ENCODE results near the gene CALML4. TPM values are rescaled to one million over a fixed set of nuclear protein-coding genes. Genes with fewer than 3 reads are reported as not detected.
A peak's percentile ranks its signal among the peaks of the same experiment; 100 is the strongest.
"Not testable (repeated sequence)": the region's sequence is repeated elsewhere in the genome, so short reads cannot be mapped to it uniquely, and the experiment has no call there.

The CALML4 gene
- total RNA-seq, 1 donor from 2014 or later: 12.1 TPM

- H3K4me1 Mint-ChIP-seq (ENCODE audit: low read depth): peaks cover 26% of the 10 kb centered on the region
Observed at GRCh38 chr15:68209735-68210408, 4.7 kb upstream of the CALML4 start.

DNA sequence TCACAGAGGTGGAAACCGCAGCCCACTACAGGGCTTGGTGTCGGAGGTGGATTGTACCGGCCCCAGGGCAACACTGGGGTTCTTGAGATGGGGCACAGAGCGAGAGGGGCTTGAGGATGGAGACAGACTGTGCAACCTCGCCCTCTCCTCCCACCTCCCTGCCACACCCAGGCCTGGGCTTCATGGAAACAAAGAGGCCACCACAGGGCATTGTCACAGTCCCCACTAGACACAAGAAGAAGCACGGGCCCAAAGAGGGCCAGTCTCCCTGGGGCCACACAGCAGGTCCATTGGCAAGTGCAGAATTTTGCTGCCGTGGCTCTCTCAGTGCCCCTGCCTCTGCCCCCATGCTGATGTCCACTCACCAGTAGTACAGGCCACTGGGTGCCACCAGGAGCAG lies 4.1 kb upstream of the CALML4 start:
- H3K36me3 Mint-ChIP-seq (ENCODE audit: low read depth): peaks cover 19% of the 10 kb centered on the region
- no peak overlapping the region for H3K4me3 Mint-ChIP-seq (ENCODE audit: low read depth)
- peak overlapping the region; percentile 64 for H3K27ac Mint-ChIP-seq
- intact Hi-C loops (cut with micrococcal nuclease): loop anchor here (1.0 to 2.0 kb wide), 2 partner anchors 25 to 154 kb away; partner anchors contain the start of gene PIAS1
- peaks cover 27% of the 10 kb centered on the region for H3K4me1 Mint-ChIP-seq (ENCODE audit: low read depth)
- DNase-seq (ENCODE audit: low spot score): no peak
- no peaks in the 10 kb centered on the region for H3K27me3 Mint-ChIP-seq (ENCODE audit: low read depth)
- H3K9me3 Mint-ChIP-seq: no peaks in the 10 kb centered on the region

More at GRCh38 chr15:68209735-68210408, 4.7 kb upstream of the CALML4 start:
- Mint-ChIP-seq H3K27ac (peak overlapping the region; percentile 64), H3K27me3 (ENCODE audit: low read depth) (no peaks in the 10 kb centered on the region), H3K9me3 (no peaks in the 10 kb centered on the region), H3K36me3 (ENCODE audit: low read depth) (peaks cover 19% of the 10 kb centered on the region), H3K4me3 (ENCODE audit: low read depth) (peak overlapping the region; percentile 6)
- no peak for DNase-seq (ENCODE audit: low spot score)
- intact Hi-C loops (cut with micrococcal nuclease): loop anchor here (1.0 to 2.0 kb wide), 3 partner anchors 26 to 347 kb away; partner anchors contain the start of gene PIAS1

GRCh38 chr15:68208636-68209240 lies 3.6 kb upstream of the CALML4 start:
- peak overlapping the region; percentile 64 for H3K27ac Mint-ChIP-seq
- peaks cover 27% of the 10 kb centered on the region for H3K4me1 Mint-ChIP-seq (ENCODE audit: low read depth)
- H3K27me3 Mint-ChIP-seq (ENCODE audit: low read depth): no peaks in the 10 kb centered on the region
- intact Hi-C loops (cut with micrococcal nuclease): loop anchor here (1.0 to 2.0 kb wide), 2 partner anchors 24 to 154 kb away; partner anchors contain the start of gene PIAS1
- peak overlapping the region; percentile 14 for H3K4me3 Mint-ChIP-seq (ENCODE audit: low read depth)
- peaks cover 16% of the 10 kb centered on the region for H3K36me3 Mint-ChIP-seq (ENCODE audit: low read depth)
- no peak for DNase-seq (ENCODE audit: low spot score)
- no peaks in the 10 kb centered on the region for H3K9me3 Mint-ChIP-seq

DNA sequence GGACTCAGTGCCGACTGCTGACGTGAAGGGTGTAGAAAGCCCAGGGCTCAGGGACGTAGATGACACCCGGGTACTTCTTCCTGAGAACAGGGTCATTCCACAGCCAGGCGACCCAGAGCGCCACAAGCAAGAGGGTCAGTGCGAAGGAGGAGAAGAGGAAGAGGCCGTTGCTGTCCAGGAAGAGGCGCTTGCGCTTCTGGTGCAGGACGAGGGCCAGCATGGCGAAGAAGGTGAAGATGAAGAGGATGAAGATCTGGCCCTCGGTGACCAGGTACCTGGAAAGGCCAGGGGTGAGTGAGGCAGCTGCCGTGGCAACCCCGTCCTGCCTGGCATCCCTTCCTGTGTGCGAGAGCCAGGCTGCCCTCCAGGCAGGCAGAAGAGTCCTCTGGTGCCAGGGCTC lies 3.0 kb upstream of the CALML4 start:
- no peak for DNase-seq (ENCODE audit: low spot score)
- no peaks in the 10 kb centered on the region for H3K27me3 Mint-ChIP-seq (ENCODE audit: low read depth)
- intact Hi-C loops (cut with micrococcal nuclease): loop anchor here (2.0 kb wide), 1 partner anchor 153 kb away; the partner anchor contains the start of gene PIAS1
- H3K9me3 Mint-ChIP-seq: no peaks in the 10 kb centered on the region
- H3K27ac Mint-ChIP-seq: peak overlapping the region; percentile 70
- H3K4me3 Mint-ChIP-seq (ENCODE audit: low read depth): peak overlapping the region; percentile 50
- peaks cover 15% of the 10 kb centered on the region for H3K36me3 Mint-ChIP-seq (ENCODE audit: low read depth)
- H3K4me1 Mint-ChIP-seq (ENCODE audit: low read depth): peaks cover 27% of the 10 kb centered on the region

- Mint-ChIP-seq H3K4me3 (ENCODE audit: low read depth) (no peak overlapping the region), H3K27ac (no peak overlapping the region), H3K27me3 (ENCODE audit: low read depth) (no peaks in the 10 kb centered on the region), H3K4me1 (ENCODE audit: low read depth) (peaks cover 27% of the 10 kb centered on the region), H3K36me3 (ENCODE audit: low read depth) (peaks cover 15% of the 10 kb centered on the region), H3K9me3 (no peaks in the 10 kb centered on the region)
- intact Hi-C loops (cut with micrococcal nuclease): no loop called here
- no peak for DNase-seq (ENCODE audit: low spot score)
Observed at GRCh38 chr15:68207176-68207935, 2.2 kb upstream of the CALML4 start.

GRCh38 chr15:68206711-68207151 lies 1.6 kb upstream of the CALML4 start:
- intact Hi-C loops (cut with micrococcal nuclease): no loop called here
- no peak for DNase-seq (ENCODE audit: low spot score)
- H3K9me3 Mint-ChIP-seq: no peaks in the 10 kb centered on the region
- H3K4me3 Mint-ChIP-seq (ENCODE audit: low read depth): no peak overlapping the region
- no peaks in the 10 kb centered on the region for H3K27me3 Mint-ChIP-seq (ENCODE audit: low read depth)
- H3K4me1 Mint-ChIP-seq (ENCODE audit: low read depth): peaks cover 27% of the 10 kb centered on the region
- peaks cover 16% of the 10 kb centered on the region for H3K36me3 Mint-ChIP-seq (ENCODE audit: low read depth)
- H3K27ac Mint-ChIP-seq: peak overlapping the region; percentile 38

DNA sequence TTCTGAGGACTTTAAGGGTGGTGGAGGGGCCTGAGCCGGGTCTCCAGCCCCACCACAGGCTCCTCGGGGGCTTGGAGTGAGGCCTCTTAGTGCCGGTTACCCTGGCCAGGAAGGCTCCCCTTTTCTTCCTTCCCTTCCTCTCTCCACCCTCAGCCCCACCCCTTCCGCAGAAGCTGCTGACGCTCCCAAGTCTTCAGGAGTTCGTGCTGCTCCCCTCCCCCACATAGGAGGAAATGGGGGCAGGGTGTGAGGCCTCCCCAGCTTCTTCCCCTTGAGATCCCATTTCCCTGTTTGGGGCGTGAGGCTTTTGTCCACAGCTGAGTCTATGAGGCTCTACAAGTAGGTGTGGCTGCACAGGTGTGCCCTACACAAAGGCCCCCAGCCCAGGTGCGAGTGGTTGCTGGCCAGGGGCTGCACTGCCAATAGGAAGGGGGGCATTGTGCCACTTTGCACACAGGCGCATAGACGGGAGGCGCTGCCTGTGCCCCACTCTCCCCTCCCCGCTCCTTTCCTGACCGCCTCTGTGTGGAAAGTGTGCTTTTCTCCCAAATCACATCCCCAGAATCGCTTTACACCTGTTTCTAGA lies 915 bp upstream of the CALML4 start:
- no peaks in the 10 kb centered on the region for H3K27me3 Mint-ChIP-seq (ENCODE audit: low read depth)
- DNase-seq (ENCODE audit: low spot score): no peak
- peaks cover 27% of the 10 kb centered on the region for H3K4me1 Mint-ChIP-seq (ENCODE audit: low read depth)
- intact Hi-C loops (cut with micrococcal nuclease): no loop called here
- H3K4me3 Mint-ChIP-seq (ENCODE audit: low read depth): peak overlapping the region; percentile 56
- H3K27ac Mint-ChIP-seq: peak overlapping the region; percentile 62
- H3K9me3 Mint-ChIP-seq: no peaks in the 10 kb centered on the region
- H3K36me3 Mint-ChIP-seq (ENCODE audit: low read depth): peaks cover 18% of the 10 kb centered on the region

DNA sequence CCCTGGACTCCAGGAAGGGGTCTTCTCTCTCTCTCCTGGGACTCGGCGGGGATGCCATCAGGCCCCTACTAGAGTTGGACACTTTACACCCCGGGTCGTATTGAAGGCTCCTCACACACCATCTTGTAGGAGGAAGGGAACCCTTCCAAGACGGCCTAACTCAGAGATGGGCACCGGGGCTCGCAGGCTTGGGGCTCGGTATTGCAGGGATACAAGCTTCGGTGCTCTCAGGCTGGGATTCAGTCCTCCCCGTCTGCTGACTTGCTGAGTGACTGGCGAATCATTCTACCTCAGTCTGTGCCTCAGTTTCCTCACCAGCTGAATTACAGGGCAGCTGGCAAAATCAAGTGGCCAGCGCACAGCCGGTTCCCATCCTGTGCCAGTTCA lies 419 bp upstream of the CALML4 start:
- intact Hi-C loops (cut with micrococcal nuclease): no loop called here
- Mint-ChIP-seq H3K9me3 (no peaks in the 10 kb centered on the region), H3K27ac (peak overlapping the region; percentile 62)

DNA sequence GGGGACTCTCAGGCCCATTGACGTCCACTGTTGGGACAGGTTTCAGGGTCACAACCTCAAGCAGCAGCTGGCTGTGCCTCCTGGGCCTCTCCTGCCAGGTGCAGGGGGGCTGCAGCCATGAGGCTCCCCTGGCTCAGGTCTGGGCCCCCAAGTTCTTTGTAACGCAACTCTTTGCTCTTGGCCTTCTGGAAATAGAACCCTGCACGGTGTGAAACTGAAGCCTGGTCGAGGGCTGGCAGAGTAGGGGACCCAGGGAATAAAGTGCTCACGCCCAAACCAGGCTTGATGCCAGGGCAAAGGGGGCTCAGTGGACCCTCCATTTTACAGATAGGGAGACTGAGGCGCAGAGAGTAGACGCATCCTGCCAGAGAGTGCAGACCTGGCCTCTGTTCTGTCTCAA lies 771 bp downstream of the CALML4 start:
- peaks cover 18% of the 10 kb centered on the region for H3K4me1 Mint-ChIP-seq (ENCODE audit: low read depth)
- peak overlapping the region; percentile 42 for H3K4me3 Mint-ChIP-seq (ENCODE audit: low read depth)
- no peaks in the 10 kb centered on the region for H3K9me3 Mint-ChIP-seq
- H3K27me3 Mint-ChIP-seq (ENCODE audit: low read depth): no peaks in the 10 kb centered on the region
- DNase-seq (ENCODE audit: low spot score): no peak
- intact Hi-C loops (cut with micrococcal nuclease): no loop called here
- H3K36me3 Mint-ChIP-seq (ENCODE audit: low read depth): peaks cover 18% of the 10 kb centered on the region
- peak overlapping the region; percentile 49 for H3K27ac Mint-ChIP-seq

More for the DNA sequence above, 419 bp upstream of the CALML4 start:
- Mint-ChIP-seq H3K36me3 (ENCODE audit: low read depth) (peaks cover 18% of the 10 kb centered on the region), H3K27me3 (ENCODE audit: low read depth) (no peaks in the 10 kb centered on the region), H3K4me1 (ENCODE audit: low read depth) (peaks cover 27% of the 10 kb centered on the region), H3K4me3 (ENCODE audit: low read depth) (peak overlapping the region; percentile 56)
- no peak for DNase-seq (ENCODE audit: low spot score)

DNA sequence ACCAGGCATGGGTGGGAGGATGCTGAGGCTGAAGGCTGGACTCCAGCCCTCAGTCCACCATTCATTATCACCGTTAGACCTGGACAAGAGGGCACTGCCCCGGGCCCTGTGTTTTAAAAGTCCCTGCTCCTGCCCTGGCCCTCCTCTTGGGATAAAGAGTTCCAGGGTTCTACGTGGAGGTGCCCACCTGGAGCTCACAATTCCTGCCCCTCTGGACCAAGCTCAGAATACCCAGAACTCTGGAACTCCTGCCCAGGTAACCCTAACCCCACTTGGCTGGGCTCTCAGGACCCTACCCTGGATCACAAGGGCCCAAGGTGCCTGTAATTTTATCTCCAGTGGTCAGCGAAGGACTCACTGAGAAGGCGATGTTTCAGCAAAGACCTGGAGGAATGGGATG lies 1.2 kb downstream of the CALML4 start:
- H3K4me1 Mint-ChIP-seq (ENCODE audit: low read depth): peaks cover 16% of the 10 kb centered on the region
- no peak overlapping the region for H3K27ac Mint-ChIP-seq
- H3K4me3 Mint-ChIP-seq (ENCODE audit: low read depth): no peak overlapping the region
- no peaks in the 10 kb centered on the region for H3K27me3 Mint-ChIP-seq (ENCODE audit: low read depth)
- peaks cover 18% of the 10 kb centered on the region for H3K36me3 Mint-ChIP-seq (ENCODE audit: low read depth)
- H3K9me3 Mint-ChIP-seq: no peaks in the 10 kb centered on the region
- no peak for DNase-seq (ENCODE audit: low spot score)
- intact Hi-C loops (cut with micrococcal nuclease): no loop called here

GRCh38 chr15:68203486-68203885 lies 1.6 kb downstream of the CALML4 start:
- peaks cover 11% of the 10 kb centered on the region for H3K4me1 Mint-ChIP-seq (ENCODE audit: low read depth)
- H3K4me3 Mint-ChIP-seq (ENCODE audit: low read depth): no peak overlapping the region
- no peak overlapping the region for H3K27ac Mint-ChIP-seq
- no peaks in the 10 kb centered on the region for H3K27me3 Mint-ChIP-seq (ENCODE audit: low read depth)
- no peaks in the 10 kb centered on the region for H3K9me3 Mint-ChIP-seq
- intact Hi-C loops (cut with micrococcal nuclease): no loop called here
- H3K36me3 Mint-ChIP-seq (ENCODE audit: low read depth): peaks cover 16% of the 10 kb centered on the region
- no peak for DNase-seq (ENCODE audit: low spot score)

DNA sequence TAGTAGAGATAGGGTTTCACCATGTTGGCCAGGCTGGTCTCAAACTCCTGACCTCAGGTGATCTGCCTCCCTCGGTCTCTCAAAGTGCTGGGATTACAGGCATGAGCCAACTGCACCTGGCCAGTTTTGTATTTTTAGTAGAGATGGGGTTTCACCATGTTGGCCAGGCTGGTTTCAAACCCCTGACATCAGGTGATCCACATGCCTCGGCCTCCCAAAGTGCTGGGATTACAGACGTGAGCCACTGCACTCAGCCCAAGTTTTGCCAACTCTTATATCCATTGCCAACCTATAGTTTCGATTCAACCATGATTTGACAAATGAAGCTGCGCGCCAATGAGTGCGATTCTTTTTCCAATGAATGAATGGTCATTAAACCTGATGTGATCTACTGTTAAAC lies 2.1 kb downstream of the CALML4 start:
- DNase-seq (ENCODE audit: low spot score); H3K4me3 Mint-ChIP-seq (ENCODE audit: low read depth); intact Hi-C loops (cut with micrococcal nuclease); H3K4me1 Mint-ChIP-seq (ENCODE audit: low read depth); H3K9me3 Mint-ChIP-seq; H3K27ac Mint-ChIP-seq; H3K27me3 Mint-ChIP-seq (ENCODE audit: low read depth): not testable (repeated sequence)
- H3K36me3 Mint-ChIP-seq (ENCODE audit: low read depth): peaks cover 15% of the 10 kb centered on the region

All from activated T-helper 2 cell treated with anti-CD3 and anti-CD28 coated beads, Interferon-gamma antibody, Interleukin-2, Interleukin-4, amounts not matched to agents 10 μg/mL and 5 μg/mL and 100 μg/mL, durations not matched to agents 14 hours and 24 hours and 36 hours (primary cell).